GM18519 (cell line): Measurements from ENCODE around the gene CAMTA1.

Source experiments
- ATAC-seq: cut with Tn5 transposase; IDR thresholded peaks from one replicate; pipeline ENCODE4 v1.9.1; 2021; ENCODE audit warnings: mild to moderate bottlenecking, moderate library complexity; ENCODE audit not compliant: unreplicated experiment, low FRiP score

Gene CAMTA1

GRCh38 chr1:6969762-6970161 is 184.5 kb downstream of the CAMTA1 start:
- no peak for ATAC-seq

- ATAC-seq: no peak
Observed at GRCh38 chr1:6970221-6970620, 185.0 kb downstream of the CAMTA1 start.

- ATAC-seq: no peak
Observed at GRCh38 chr1:6971048-6971447, 185.8 kb downstream of the CAMTA1 start.

GRCh38 chr1:6971699-6972098 is 186.4 kb downstream of the CAMTA1 start:
- no peak for ATAC-seq

- ATAC-seq: no peak
Observed at GRCh38 chr1:6972399-6972798, 187.1 kb downstream of the CAMTA1 start.

- ATAC-seq: no peak
Observed at GRCh38 chr1:6975331-6976043, 190.2 kb downstream of the CAMTA1 start.

- no peak for ATAC-seq
Observed at GRCh38 chr1:6976044-6976375, 190.8 kb downstream of the CAMTA1 start.

- ATAC-seq: no peak
Observed at GRCh38 chr1:6979003-6979613, 193.9 kb downstream of the CAMTA1 start.

GRCh38 chr1:6981595-6981994 is 196.3 kb downstream of the CAMTA1 start:
- ATAC-seq: no peak

GRCh38 chr1:6982443-6982842 is 197.2 kb downstream of the CAMTA1 start:
- ATAC-seq: no peak

- no peak for ATAC-seq
Observed at GRCh38 chr1:6982860-6983259, 197.6 kb downstream of the CAMTA1 start.

- no peak for ATAC-seq
Observed at GRCh38 chr1:6984536-6984935, 199.3 kb downstream of the CAMTA1 start.

- no peak for ATAC-seq
Observed at GRCh38 chr1:6984986-6985385, 199.7 kb downstream of the CAMTA1 start.

GRCh38 chr1:6985549-6986276 is 200.5 kb downstream of the CAMTA1 start:
- ATAC-seq: no peak

GRCh38 chr1:6986281-6986680 is 201.0 kb downstream of the CAMTA1 start:
- no peak for ATAC-seq

- no peak for ATAC-seq
Observed at GRCh38 chr1:6987940-6988339, 202.7 kb downstream of the CAMTA1 start.

GRCh38 chr1:6988796-6989195 is 203.5 kb downstream of the CAMTA1 start:
- ATAC-seq: no peak

GRCh38 chr1:6989212-6990159 is 204.2 kb downstream of the CAMTA1 start:
- ATAC-seq: no peak

GRCh38 chr1:6991266-6991665 is 206.0 kb downstream of the CAMTA1 start:
- ATAC-seq: no peak

GRCh38 chr1:6995789-6996188 is 210.5 kb downstream of the CAMTA1 start:
- ATAC-seq: no peak

- ATAC-seq: no peak
Observed at GRCh38 chr1:6996371-6996770, 211.1 kb downstream of the CAMTA1 start.
